HepG2 (cell line): ENCODE measurements around the gene SCGB3A1. TPM values are rescaled to one million over a fixed set of nuclear protein-coding genes. Genes with fewer than 3 reads are reported as not detected.

Experiments
- ATAC-seq: fragments of 200-7000 bp; cut with Tn5 transposase; 3 replicates; pipeline ENCODE4 v1.9.1; 2020; ENCODE audit warnings: mild to moderate bottlenecking, moderate library complexity
- BruUV-seq: library from RNA; stranded (reverse); fragments of 400-500 nt; replicated peaks from 2 replicates; lab custom pipeline; 2021; lab: Mats Ljungman, UMichigan
- CTCF ChIA-PET: fragments of 300-600 bp; formaldehyde crosslinking; extraction: SDS; loops from one replicate; lab custom pipeline; 2021; ENCODE audit warnings: low total read pairs, inconsistent platforms, low intra/inter-chr PET ratio; lab: Yijun Ruan, JAX
- POLR2A ChIA-PET: fragments of 350-600 bp; sonication (Branson Sonifier 250); formaldehyde crosslinking; loops from one replicate; lab custom pipeline; 2020; ENCODE audit warnings: antibody characterized with exemption, inconsistent platforms; lab: Yijun Ruan, JAX
- DNase-seq: peaks from one replicate; pipeline ENCODE4 v3.0.0-alpha.2; 2015; ENCODE audit warnings: low spot score
- FAIRE-seq: peaks from 3 replicates; lab custom pipeline; 2011; peaks lifted over from hg19 to GRCh38; lab: Jason Lieb, UNC
- H2AFZ ChIP-seq: one replicate; pipeline ENCODE4 v1.6.1; 2011; ENCODE audit warnings: low read length, inconsistent platforms
- H3K27ac ChIP-seq: fragments of 300-600 bp; 3 replicates; pipeline ENCODE4 v1.8.0; 2011; ENCODE audit warnings: mixed run types, mild to moderate bottlenecking, mixed read lengths, low read length, inconsistent platforms; ENCODE audit not compliant: insufficient read depth; ENCODE audit errors: extremely low read length
- H3K27me3 ChIP-seq, 2 experiments: fragments of 200-600 bp in 1 of 2; 2 replicates in 1 of 2; 3 replicates in 1 of 2; pipeline versions ENCODE4 v1.6.0 to v1.8.0; 2011; ENCODE audit warnings: low read length in 2 of 2, mild to moderate bottlenecking in 2 of 2, moderate library complexity in 2 of 2, inconsistent platforms in 1 of 2; ENCODE audit not compliant: insufficient read depth in 2 of 2, control insufficient read depth in 1 of 2
- H3K36me3 ChIP-seq, 2 experiments: fragments of 200-600 bp in 1 of 2; replicated peaks in 1 of 2; 2 replicates in 1 of 2; 3 replicates in 1 of 2; pipeline versions ENCODE4 v1.5.1 to v1.8.0; 2011; ENCODE audit warnings: low read length in 2 of 2, inconsistent platforms in 1 of 2; ENCODE audit not compliant: insufficient read depth in 2 of 2, control insufficient read depth in 1 of 2
- H3K4me1 ChIP-seq: 2 replicates; pipeline ENCODE4 v1.5.1; 2012; ENCODE audit warnings: low read length, inconsistent platforms; ENCODE audit not compliant: insufficient read depth
- H3K4me2 ChIP-seq: 2 replicates; pipeline ENCODE4 v1.6.0; 2011; ENCODE audit warnings: low read depth, low read length, inconsistent platforms
- H3K4me3 ChIP-seq, 3 experiments: fragments of 200-600 bp in 1 of 3; sonication (generic), shearing (Covaris generic) in 1 of 3; replicated peaks in 1 of 3; 2 replicates each; pipeline ENCODE4 v1.5.1; 2011 to 2016; ENCODE audit warnings: low read length in 3 of 3, inconsistent platforms in 2 of 3, low read depth in 2 of 3, mild to moderate bottlenecking in 2 of 3, control low read depth in 1 of 3, mixed read lengths in 1 of 3; ENCODE audit not compliant: insufficient read depth in 1 of 3
- H3K79me2 ChIP-seq: one replicate; pipeline ENCODE4 v1.6.1; 2011; ENCODE audit warnings: low read length, inconsistent platforms; ENCODE audit not compliant: insufficient read depth
- H3K9ac ChIP-seq: 2 replicates; pipeline ENCODE4 v1.6.0; 2011; ENCODE audit warnings: mild to moderate bottlenecking, low read depth, low read length, inconsistent platforms; ENCODE audit not compliant: insufficient read depth
- H3K9me3 ChIP-seq: 2 replicates; pipeline ENCODE4 v1.5.1; 2012; ENCODE audit warnings: mild to moderate bottlenecking, low read length
- H4K20me1 ChIP-seq: 2 replicates; pipeline ENCODE4 v1.6.0; 2011; ENCODE audit warnings: inconsistent platforms, mild to moderate bottlenecking, low read length, moderate library complexity; ENCODE audit not compliant: insufficient read depth
- ARID2 ChIP-seq: sonication (generic); formaldehyde crosslinking; IDR thresholded peaks from 2 replicates; pipeline ENCODE4 v1.8.1; 2022; ENCODE audit warnings: mild to moderate bottlenecking, missing genetic modification reagents, borderline replicate concordance
- BCL6 ChIP-seq: IDR thresholded peaks from 2 replicates; pipeline ENCODE4 v1.6.1; 2016; ENCODE audit warnings: missing genetic modification reagents, missing compliant biosample characterization
- MYC ChIP-seq: sonication (generic); formaldehyde crosslinking; IDR thresholded peaks from 2 replicates; pipeline ENCODE4 v1.9.0; 2021; ENCODE audit warnings: missing genetic modification reagents, borderline replicate concordance
- SRSF4 ChIP-seq: fragments of 200-400 bp; formaldehyde crosslinking; IDR thresholded peaks from one replicate; pipeline ENCODE4 v1.6.1; 2018; ENCODE audit warnings: mild to moderate bottlenecking, low read depth, low read length, moderate library complexity; ENCODE audit not compliant: poor library complexity, severe bottlenecking
- ZNF343 ChIP-seq: sonication (generic); formaldehyde crosslinking; IDR thresholded peaks from 2 replicates; pipeline ENCODE4 v1.4.0; 2020; ENCODE audit warnings: mild to moderate bottlenecking, missing genetic modification reagents
- ZNF605 ChIP-seq: sonication (generic); formaldehyde crosslinking; IDR thresholded peaks from 2 replicates; pipeline ENCODE4 v1.8.0; 2022; ENCODE audit warnings: mild to moderate bottlenecking, missing genetic modification reagents
- ZNF720 ChIP-seq: sonication (generic); formaldehyde crosslinking; IDR thresholded peaks from 2 replicates; pipeline ENCODE4 v1.4.0; 2020; ENCODE audit warnings: missing genetic modification reagents
- WGBS: methylation state at CpG from one replicate; pipeline ENCODE4 v1.1.6; 2017; ENCODE audit warnings: low lambda C conversion rate; 5-methylcytosine and 5-hydroxymethylcytosine counted together
- in situ Hi-C: cut with HindIII; loops from 2 replicates; pipeline ENCODE4 v1.10.0; 2017; ENCODE audit warnings: low pct_unique_long_range_greater_than_20kb; ENCODE audit not compliant: extremely low pct_ligation_motif_present
- intact Hi-C: fragments of 100-400 bp; cut with micrococcal nuclease; formaldehyde crosslinking; loops from one replicate; pipeline ENCODE4 v1.10.0; 2022; ENCODE audit not compliant: unreplicated experiment
- polyA plus RNA-seq, 8 experiments: library from polyadenylated mRNA; depleted of rRNA in 3 of 8; stranded (reverse) in 7 of 8; unstranded in 1 of 8; fragments of >200 nt; fragmentation: Illumina TruSeq in 4 of 8; extraction: Trizol in 4 of 8; gene quantifications; 2 replicates each; pipeline versions ENCODE4 v1.2.1 to v1.2.3, GENCODE V29; 2011 to 2016; ENCODE audit warnings: low read depth in 4 of 8, missing spikeins in 1 of 8, mixed read lengths in 1 of 8; ENCODE audit not compliant: insufficient read depth in 1 of 8
- total RNA-seq, 5 experiments: library from RNA; depleted of rRNA; stranded (reverse); fragments of >200 nt; fragmentation: Illumina TruSeq; extraction: Trizol; gene quantifications; 2 replicates each; pipeline ENCODE4 v1.2.3, GENCODE V29; 2016; ENCODE audit warnings: low read depth in 1 of 5
- TF ChIP-seq, protein P1 (sequence below): sonication (generic); formaldehyde crosslinking; IDR thresholded peaks from 2 replicates; pipeline ENCODE4 v1.5.0; 2020; ENCODE audit warnings: mild to moderate bottlenecking, missing genetic modification reagents, borderline replicate concordance

The SCGB3A1 gene
- total and polyA plus RNA-seq, 2 of the 13 experiments (the other 11 are each of a cell fraction or from before 2014, with no cell fraction given): not detected

DNA sequence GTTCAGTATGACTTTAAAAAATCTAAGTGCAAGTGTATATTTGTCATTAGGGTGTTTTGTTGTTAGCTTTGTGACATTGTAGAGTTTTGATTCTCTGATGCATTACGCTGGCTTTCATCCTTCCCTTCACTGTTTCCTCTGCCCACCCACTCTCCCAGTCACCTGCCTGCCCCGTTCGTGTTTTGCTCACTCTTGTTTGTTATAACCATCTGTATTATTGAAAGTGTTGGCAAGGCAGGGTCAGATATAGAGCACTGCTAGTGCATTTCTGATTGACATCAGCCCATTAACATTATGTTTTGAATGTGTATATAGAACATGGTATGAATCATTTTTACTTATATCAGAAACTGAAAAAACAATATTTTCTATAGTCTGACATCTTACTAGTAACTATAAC is 27.3 kb downstream of the SCGB3A1 start:
- FAIRE-seq (no peak), ATAC-seq (no peak), DNase-seq (no peak)
- Histone ChIP-seq H2AFZ (no peak overlapping the region), H3K9ac (no peak overlapping the region), H3K4me3 (no peak overlapping the region), H3K4me1 (no peaks in the 10 kb centered on the region), H3K4me2 (no peak overlapping the region), H3K36me3 (peaks cover 8 to 56% of the 10 kb centered on the region in 2 experiments), H3K27me3 (no peaks in the 10 kb centered on the region), H3K9me3 (no peaks in the 10 kb centered on the region), H3K27ac (no peak overlapping the region), H3K79me2 (peaks cover 9% of the 10 kb centered on the region), H4K20me1 (peaks cover 3% of the 10 kb centered on the region; the same call in 1 of the 2 replicates)
- intact Hi-C loops (no loop called here), in situ Hi-C loops (no loop called here)
- no TSS peak for BruUV-seq
- WGBS: 95% methylated on average over 3 of the region's 3 CpGs
- ChIA-PET CTCF (no interaction called here), POLR2A (no interaction called here)
- TF ChIP-seq ZNF720 (CRISPR knock-in tag) (no peak), ARID2 (CRISPR knock-in tag) (no peak), ZNF605 (CRISPR knock-in tag) (no peak), SRSF4 (no peak), BCL6 (CRISPR knock-in tag) (no peak), ZNF343 (CRISPR knock-in tag) (no peak), MYC (no peak)
- TF ChIP-seq, protein P1, sequence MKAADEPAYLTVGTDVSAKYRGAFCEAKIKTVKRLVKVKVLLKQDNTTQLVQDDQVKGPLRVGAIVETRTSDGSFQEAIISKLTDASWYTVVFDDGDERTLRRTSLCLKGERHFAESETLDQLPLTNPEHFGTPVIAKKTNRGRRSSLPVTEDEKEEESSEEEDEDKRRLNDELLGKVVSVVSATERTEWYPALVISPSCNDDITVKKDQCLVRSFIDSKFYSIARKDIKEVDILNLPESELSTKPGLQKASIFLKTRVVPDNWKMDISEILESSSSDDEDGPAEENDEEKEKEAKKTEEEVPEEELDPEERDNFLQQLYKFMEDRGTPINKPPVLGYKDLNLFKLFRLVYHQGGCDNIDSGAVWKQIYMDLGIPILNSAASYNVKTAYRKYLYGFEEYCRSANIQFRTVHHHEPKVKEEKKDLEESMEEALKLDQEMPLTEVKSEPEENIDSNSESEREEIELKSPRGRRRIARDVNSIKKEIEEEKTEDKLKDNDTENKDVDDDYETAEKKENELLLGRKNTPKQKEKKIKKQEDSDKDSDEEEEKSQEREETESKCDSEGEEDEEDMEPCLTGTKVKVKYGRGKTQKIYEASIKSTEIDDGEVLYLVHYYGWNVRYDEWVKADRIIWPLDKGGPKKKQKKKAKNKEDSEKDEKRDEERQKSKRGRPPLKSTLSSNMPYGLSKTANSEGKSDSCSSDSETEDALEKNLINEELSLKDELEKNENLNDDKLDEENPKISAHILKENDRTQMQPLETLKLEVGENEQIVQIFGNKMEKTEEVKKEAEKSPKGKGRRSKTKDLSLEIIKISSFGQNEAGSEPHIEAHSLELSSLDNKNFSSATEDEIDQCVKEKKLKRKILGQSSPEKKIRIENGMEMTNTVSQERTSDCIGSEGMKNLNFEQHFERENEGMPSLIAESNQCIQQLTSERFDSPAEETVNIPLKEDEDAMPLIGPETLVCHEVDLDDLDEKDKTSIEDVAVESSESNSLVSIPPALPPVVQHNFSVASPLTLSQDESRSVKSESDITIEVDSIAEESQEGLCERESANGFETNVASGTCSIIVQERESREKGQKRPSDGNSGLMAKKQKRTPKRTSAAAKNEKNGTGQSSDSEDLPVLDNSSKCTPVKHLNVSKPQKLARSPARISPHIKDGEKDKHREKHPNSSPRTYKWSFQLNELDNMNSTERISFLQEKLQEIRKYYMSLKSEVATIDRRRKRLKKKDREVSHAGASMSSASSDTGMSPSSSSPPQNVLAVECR: no peak
- TF ChIP-seq, all 625 proteins: peak for 0
